CD4-positive, alpha-beta T cell treated with Interleukin-2 at 100 ng/mL for 4 hours (primary cell): ENCODE measurements around the gene KIF5A.
A peak's percentile ranks its signal among the peaks of the same experiment; 100 is the strongest.
"Not testable (repeated sequence)": the region's sequence is repeated elsewhere in the genome, so short reads cannot be mapped to it uniquely, and the experiment has no call there.

ENCODE experiments used
- DNase-seq: peaks from one replicate; pipeline ENCODE4 v3.0.0-alpha.2; 2020; ENCODE audit warnings: low spot score

The KIF5A gene

GRCh38 chr12:57558864-57559263 is 9.0 kb downstream of the KIF5A start:
- DNase-seq = no peak

GRCh38 chr12:57560516-57560915 is 10.7 kb downstream of the KIF5A start:
- DNase-seq = no peak

- DNase-seq = not testable (repeated sequence)
Measured at GRCh38 chr12:57561117-57561516, 11.3 kb downstream of the KIF5A start.

GRCh38 chr12:57563358-57563757 is 13.5 kb downstream of the KIF5A start:
- DNase-seq = no peak

GRCh38 chr12:57564178-57564740 is 14.4 kb downstream of the KIF5A start:
- no peak for DNase-seq

- DNase-seq = no peak
Measured at GRCh38 chr12:57568838-57569237, 19.0 kb downstream of the KIF5A start.

- no peak for DNase-seq
Measured at GRCh38 chr12:57569858-57570257, 20.0 kb downstream of the KIF5A start.

- DNase-seq = not testable (repeated sequence)
Measured at GRCh38 chr12:57570438-57570837, 20.6 kb downstream of the KIF5A start.

GRCh38 chr12:57571926-57572762 is 22.3 kb downstream of the KIF5A start:
- no peak for DNase-seq

- no peak for DNase-seq
Measured at GRCh38 chr12:57574795-57575194, 25.0 kb downstream of the KIF5A start.

GRCh38 chr12:57575771-57576612 is 26.1 kb downstream of the KIF5A start:
- DNase-seq = no peak

- DNase-seq = no peak
Measured at GRCh38 chr12:57576613-57577160, 26.8 kb downstream of the KIF5A start.

- DNase-seq = no peak
Measured at GRCh38 chr12:57577981-57578758, 28.3 kb downstream of the KIF5A start.

- DNase-seq = no peak
Measured at GRCh38 chr12:57579011-57579410, 29.2 kb downstream of the KIF5A start.

- no peak for DNase-seq
Measured at GRCh38 chr12:57579677-57580465, 30.0 kb downstream of the KIF5A start.

GRCh38 chr12:57580466-57580795 is 30.6 kb downstream of the KIF5A start:
- DNase-seq = no peak

- DNase-seq = no peak
Measured at GRCh38 chr12:57581802-57582201, 32.0 kb downstream of the KIF5A start.

- DNase-seq = no peak
Measured at GRCh38 chr12:57582440-57582839, 32.6 kb downstream of the KIF5A start.

- DNase-seq = peak; percentile 85
Measured at GRCh38 chr12:57583008-57583831, 33.4 kb downstream of the KIF5A start.

GRCh38 chr12:57584050-57584449 is 34.2 kb downstream of the KIF5A start:
- no peak for DNase-seq
